HG03342 (cell line): ENCODE results near the gene SPATA2.

Source experiments
- ATAC-seq: cut with Tn5 transposase; IDR thresholded peaks from one replicate; pipeline ENCODE4 v1.9.1; 2021; ENCODE audit warnings: mild to moderate bottlenecking, moderate library complexity; ENCODE audit not compliant: unreplicated experiment

The SPATA2 gene

DNA sequence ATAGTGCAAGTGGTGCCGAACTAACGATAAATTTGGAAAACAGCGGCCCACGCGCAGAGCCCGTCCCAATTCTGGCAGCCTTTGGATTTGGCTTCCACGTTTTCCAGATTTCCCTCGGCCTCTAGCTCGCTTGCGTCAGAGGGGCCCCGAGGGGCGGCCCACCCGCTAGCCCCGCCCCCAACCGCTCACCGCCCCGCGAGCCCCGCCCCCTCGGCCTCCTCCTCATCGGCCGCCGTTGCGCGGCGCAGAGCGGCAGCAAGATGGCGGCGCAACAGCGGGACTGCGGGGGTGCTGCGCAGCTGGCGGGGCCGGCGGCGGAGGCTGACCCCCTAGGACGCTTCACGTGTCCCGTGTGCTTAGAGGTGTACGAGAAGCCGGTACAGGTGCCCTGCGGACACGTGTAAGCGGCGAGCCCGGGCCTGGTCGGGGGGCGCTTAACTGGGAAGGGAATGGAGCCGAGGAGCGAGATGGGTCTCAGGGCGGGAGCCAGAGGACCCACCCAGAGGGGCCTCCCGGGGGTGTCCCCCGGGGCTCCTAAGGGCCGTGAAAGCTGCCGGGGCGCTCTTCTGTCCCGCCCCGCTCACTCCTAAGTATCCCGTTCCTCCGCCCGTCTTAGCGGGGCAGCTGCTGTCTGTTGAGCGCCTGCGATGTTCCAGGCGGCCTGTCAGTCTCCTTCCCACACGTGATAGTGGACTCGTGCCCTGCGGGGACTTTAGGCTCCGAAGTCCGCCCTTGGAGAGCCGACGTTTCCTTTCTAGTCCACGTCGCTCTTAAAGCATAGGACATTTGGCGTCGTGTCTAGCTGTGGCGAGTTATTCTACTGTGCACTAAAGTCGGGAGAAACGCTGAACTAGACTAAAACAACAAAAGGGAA lies 21.1 kb upstream of the SPATA2 start, which contains the start of gene RNF114:
Gene RNF114 (plus strand): TSS at position 245 of the 874 bp plus-strand sequence. CDS start 16 bp downstream, at position 261.
- ATAC-seq: peak; percentile 61

DNA sequence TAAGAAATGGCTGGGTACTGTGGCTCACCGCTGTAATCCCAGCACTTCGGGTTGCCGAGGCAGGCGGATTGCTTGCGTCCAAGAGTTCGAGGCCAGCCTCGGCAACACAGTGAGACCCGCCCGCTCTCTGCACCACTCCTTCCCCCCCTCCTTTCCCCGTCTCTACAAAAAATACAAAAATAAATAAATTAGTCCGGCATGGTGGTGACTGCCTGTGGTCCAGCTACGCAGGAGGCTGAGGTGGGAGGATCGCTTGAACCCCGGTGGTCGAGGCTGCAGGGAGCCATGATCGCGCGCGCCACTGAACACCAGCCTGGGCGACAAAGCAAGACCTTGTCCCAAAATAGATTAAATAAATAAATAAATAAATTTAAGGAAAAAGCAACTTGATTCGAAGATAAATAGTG lies 20.4 kb upstream of the SPATA2 start:
- no peak for ATAC-seq

DNA sequence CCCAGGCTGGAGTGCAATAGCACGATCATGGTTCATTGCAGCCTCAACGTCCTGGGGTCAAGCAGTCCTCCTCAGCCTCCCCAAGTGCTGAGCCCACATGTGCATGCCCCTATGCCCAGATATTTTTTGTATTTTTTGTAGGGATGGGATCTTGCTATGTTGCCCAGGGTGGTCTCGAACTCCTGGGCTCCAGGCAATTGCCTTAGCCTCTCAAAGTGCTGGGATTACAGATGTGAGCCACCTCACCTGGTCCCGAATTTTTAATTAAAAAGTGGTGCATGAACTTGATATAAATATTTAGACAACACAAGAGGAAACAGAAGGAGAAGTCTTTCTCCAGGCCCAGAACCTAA lies 13.8 kb upstream of the SPATA2 start:
- ATAC-seq: no peak

DNA sequence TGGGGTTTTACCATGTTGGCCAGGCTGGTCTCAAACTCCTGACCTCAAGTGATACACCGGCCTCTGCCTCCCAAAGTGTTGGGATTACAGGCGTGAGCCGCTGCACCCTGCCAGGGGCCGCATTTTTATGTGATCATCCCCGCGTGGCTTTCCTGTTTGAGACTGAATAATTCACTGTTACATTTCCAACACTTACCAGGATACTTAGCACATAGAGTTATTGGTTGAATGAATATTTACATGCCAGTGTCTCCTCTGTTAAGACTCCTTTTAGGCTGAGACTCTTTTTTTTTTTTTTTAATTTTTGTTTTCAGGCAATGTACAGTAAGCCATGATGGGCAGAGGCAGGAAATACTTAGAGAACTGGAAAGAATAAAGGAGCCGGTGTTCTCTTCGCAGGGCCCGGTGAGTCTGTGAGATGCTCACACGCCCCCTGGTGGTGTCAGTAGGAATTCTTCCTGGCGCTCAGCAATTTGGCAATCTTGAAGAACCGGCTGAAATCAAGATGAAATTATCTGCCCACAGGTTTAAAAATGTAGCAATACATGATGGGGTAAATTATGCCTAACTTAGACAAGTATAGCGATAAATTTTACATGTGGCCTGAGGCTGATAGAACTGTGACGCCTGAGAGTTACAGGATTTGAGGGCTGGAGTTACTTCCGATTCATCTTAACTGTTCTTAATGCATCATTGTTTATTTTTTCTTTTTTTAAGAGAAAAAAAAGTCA lies 13.2 kb upstream of the SPATA2 start:
- ATAC-seq: no peak

DNA sequence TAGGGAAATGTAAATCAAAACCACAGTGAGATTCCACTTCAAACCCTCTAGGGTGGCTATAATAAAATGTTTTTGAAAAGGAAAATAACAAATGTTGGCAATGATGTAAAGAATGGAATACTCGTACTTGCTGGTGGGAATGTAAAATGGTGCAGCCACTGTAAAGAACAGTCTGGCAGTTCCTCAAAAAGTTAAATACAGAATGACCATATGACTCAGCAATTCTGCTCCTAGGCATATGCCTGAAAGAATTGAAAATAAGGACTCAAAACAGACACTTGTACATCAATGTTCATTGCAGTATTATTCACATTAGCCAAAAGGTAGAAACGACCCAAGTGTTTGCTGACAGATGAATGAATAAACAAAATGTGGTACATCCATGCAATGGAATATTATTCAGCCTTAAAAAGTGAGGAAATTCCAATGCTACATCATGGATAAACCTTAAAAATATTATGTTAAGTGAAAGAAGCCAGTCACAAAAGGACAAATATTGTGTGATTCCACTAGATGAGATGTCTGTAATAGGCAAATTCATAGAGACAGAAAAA lies 10.6 kb upstream of the SPATA2 start:
- no peak for ATAC-seq

DNA sequence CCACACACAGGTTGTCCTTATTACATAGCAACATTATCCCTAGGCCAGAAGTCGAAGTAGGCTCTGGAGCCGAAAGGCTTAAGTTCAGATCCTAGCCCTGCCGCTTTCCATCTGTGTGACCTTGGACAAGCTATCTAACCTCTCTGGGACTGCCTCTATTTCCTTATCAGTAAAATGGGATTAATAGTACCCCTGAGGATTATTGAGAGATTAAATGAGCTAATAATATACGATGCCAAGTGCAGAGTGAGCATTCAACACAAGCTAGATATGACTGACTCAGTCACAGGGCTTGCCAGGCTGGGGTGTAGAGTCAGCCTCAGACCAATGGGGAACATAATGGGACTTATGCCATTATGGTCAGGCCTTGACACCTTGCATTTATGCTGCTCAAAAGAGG lies 8.9 kb upstream of the SPATA2 start:
- ATAC-seq: no peak

DNA sequence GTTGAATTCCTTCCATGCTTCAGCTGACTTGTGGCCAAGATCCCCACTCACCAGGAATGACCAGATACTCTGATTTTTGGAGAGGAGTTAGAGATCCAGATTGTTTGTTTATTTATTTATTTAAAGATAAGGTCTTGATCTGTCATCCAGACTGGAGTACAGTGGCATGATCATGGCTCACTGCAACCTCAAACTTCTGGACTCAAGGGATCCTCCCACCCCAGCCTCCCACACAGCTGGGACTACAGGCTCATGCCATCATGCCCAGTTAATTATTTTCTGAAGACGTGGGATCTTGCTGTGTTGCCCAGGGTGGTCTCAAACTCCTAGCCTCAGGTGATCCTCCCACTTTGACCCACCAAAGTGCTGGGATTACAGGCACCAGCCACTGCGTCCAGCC lies 4.1 kb upstream of the SPATA2 start:
- ATAC-seq: no peak

DNA sequence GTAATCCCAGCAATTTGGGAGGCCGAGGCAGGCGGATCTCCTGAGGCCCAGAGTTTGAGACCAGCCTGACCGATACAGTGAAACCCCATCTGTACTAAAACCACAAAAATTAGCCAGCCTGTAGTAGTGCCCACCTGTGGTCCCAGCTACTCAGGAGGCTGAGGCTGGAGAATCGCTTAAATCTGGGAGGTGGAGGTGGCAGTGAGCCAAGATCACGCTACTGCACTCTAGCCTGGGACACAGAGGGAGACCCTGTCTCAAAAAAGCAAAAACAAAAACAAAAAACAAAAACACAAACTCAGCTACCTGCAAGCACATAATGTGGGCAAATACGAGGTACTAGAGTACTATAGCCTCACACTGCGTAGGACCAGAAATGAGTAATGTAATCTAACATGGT lies 3.7 kb upstream of the SPATA2 start:
- no peak for ATAC-seq

DNA sequence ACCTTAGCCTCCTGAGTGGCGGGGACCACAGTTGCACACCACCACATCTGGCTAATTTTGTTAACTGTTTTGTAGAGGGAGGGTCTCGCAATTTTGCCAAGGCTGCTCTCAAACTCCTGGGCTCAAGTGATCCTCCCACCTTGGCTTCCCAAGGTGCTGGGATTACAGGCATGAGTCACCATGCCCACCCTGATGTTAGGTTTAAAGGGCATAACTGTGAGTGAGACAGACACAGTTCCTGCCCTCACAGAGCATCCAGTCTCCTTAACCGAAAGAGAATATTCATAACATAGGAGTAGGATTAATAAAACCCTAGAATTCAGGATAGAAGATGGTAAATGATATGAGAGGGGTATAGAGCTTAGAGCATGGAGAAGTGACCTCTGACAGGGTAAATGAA lies 3.1 kb upstream of the SPATA2 start:
- no peak for ATAC-seq

DNA sequence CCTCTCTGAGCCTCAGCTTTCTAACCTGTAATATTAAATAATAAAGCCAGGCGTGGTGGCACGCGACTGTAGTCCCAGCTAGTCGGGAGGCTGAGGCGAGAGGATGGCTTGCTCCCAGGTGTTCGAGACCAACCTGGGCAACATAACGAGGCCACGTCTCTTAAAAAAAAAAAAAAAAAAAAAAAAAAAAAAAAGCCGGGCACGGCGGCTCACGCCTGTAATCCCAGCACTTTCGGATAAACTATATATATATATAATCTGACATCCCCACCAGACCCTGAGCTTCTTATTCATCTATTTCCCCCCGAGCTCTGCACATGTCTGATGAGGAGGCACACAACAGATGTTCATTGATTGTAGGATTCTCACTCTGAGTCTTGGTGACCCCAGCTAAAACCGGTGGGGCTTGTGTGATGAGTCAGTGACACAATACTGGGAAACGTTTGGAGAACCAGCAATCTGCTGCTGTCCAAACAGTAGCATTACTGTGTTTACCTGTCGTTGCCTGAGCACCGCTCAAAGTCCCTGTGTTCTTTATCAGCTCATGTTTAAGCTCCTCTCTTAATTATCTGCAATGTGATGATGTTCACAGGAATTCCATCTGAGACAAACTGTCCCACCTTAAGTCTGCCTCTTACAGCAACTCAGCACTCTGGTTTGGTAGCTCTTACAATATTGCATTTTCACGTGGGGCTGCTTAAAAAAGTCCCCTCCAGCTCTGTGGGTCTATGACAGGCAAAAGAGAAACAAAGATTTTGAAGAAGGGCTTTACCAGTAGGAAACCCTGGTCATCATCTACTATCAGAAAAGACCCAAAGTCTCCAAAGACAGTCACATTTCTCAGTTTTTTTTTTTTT lies 1.0 kb upstream of the SPATA2 start:
- no peak for ATAC-seq

DNA sequence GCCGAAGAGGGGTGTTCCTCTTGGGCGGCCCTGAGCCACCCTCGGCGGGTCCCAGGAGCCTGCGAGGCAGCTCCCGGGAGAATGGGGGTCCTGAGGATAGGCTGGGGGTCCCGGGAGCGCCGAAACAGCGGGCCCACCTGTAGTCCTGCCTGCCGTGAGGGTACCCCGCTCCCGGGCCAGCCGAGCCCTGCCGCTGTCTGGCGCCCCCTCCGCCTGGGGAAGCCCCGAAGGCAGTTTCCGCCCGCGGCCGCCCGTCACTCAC lies 280 bp downstream of the SPATA2 start:
- peak; percentile 34 for ATAC-seq

DNA sequence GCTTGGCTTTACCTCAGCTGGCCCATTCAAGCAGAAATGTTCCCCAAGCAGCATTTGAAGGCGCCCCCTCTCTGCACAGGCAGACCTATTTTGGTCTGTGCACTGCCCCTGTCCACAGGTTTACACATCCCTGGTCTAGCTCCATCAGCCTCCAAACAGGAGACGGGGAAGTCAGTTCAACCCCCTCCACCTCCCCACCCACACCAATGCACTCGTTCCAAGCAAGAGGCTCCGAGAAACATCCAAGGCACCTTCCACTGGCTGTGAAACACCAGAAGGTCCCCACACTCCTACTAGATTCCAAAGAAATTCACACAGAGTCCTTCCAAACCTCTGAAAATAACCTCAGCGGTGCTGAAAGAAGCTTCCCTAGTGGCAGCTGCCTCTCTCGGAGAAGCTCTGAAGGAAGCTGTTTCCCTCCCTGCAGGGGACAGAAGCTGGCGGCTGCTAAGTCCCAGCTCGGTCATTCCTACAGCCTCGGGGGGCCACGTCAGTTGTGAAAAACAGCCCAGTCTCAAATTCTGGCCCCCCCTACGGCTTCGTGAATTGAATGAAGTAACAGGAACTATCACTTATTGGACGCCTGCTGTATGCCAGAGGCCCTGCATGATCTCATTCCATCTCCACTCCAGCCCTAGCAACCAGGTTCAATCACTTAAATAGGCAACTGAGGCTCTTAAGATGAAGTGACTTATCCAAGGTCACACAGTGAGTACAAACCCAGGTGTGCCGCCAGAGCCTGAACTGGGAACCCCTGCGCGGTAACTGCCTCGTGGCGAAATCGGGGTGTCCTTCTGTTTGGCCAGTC lies 815 bp downstream of the SPATA2 start:
- ATAC-seq: peak; percentile 4

DNA sequence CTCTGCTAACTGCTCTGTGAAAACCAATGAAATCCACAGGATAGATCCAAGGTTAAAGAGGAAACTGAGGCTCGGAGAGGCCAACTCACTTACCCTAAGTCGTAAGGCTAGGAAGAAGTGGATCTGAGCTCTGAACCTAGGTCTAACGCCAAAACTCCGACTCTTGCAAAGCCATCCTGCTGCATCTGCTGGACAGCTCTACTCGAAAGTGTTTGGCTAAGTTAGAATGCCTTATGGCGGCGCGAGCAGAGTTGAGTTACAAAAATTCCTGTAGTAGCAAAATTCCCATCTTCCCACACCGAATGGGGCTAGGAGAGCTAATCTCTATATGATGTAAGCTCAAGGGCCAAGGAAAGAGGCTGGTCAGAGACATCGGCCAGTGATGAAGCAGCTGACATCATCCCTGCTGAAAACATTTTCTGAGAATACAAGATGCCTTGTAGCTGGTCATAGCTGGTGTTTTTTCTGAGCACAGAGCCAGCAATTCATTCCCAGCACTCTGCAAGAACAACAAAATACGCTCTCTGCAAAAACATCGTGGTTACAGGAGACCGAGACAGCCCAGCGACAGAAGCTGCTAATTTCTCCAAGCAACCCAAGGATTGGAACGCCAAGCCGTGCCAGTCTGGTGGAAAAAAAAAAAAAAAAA lies 1.8 kb downstream of the SPATA2 start:
- no peak for ATAC-seq

DNA sequence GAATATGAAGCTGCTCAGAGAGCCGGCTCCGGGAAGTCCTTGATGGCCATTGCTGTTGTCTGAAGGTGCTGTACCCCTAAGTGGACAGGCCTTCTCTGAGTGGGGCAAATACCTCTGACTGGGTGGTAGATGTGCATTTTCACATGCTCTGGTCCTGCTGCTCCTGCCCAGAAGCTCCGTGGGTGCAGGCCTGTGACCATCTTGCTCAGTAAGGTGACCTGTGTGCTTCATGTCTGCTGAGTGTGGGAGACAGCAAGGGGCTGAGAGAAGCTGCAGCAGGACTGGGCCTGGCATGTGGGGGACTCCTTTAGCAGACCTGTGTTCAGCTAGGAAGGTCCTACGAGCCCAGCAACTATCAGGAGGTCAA lies 5.0 kb downstream of the SPATA2 start:
- no peak for ATAC-seq

DNA sequence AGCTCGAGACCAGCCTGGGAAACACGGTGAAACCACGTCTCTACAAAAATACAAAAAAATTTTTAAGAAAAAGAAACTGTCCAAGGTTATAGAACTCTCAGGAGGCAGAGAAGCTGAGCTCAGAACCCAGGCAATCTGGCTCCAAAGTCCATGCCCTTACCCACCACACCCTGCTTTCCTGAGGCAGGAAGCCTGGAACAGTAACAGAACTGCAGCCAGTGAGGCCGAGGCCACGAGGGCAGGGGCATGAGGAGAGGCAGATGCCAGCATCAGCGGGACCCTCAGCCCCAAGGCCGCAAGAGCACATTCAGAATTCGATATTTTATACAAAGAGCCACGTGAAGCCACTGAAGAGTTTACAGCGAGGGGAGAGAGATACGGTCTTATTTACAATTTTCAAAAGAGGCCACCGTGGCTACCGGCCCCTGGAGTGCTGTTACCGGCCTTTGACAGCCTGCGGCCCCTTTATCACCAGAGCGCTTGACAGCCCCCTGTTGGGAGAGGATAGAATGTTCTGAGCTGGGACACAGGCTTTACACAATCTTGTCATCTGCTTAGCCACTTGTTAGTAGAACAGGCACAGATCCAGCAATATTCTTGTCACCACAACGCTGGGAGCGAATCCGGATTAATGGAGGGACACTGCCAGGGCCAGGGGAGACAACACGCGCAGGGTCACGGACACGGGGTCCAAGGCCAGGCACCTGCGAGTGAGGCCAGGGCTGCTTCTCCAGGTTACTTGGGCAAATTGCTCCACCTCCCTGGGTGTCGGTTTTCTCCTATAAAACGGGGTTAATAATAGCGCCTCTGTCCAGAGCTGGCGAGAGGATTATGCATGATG lies 5.6 kb downstream of the SPATA2 start:
- no peak for ATAC-seq

DNA sequence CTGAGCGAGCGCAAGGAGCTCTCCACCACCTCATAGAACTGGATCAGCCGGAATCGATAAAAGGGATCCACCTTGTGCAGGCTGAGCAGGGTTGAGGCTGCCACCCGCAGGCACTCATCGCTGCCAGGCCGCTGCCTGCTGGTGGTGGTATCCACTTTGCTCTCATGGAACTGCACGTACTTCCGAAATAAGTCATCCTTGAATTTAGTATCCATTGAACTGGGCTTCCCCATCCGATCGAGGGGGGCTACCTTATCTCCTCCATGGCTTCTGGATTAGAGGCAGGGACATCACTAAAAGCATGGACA lies 7.1 kb downstream of the SPATA2 start:
- ATAC-seq: no peak

DNA sequence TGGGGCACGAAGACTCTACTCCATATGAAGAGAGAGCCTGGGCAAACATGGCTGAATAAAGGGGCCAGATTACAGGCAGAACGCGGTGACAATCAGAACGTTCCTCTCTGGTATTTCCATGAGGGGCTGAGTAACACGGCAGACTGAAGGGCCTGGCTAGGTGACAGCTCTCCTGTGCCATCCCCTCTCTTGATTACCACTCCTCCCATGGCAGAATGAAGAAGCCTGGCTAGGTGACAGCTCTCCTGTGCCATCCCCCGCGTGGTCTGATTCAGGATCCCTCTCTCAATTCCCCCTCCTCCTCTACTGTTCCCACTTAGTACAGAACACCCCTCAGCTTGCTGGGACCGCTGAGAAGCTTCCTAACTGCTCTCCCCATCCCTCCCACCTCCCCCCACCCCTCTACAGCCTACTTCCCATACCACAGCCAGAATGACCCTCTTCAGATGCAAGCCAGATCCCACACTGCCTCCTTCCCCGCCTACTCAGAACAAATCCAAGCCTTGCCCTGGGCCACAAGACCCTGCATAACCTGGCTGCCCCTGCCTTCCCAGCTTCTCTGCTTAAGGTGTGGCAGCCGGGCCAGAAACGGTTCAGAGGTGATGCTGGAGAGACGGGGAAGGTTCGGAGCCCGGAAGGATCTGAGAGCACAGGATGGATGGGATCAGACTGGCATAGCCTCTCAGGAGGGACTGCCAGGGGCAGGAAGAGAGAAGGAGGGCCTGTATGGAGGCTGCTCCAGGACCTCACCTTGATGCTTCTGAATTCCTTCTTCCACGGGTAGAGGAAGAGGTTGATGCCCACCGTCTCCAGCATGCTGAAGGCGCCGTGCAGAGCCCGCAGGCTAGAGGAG lies 7.7 kb downstream of the SPATA2 start:
- no peak for ATAC-seq

DNA sequence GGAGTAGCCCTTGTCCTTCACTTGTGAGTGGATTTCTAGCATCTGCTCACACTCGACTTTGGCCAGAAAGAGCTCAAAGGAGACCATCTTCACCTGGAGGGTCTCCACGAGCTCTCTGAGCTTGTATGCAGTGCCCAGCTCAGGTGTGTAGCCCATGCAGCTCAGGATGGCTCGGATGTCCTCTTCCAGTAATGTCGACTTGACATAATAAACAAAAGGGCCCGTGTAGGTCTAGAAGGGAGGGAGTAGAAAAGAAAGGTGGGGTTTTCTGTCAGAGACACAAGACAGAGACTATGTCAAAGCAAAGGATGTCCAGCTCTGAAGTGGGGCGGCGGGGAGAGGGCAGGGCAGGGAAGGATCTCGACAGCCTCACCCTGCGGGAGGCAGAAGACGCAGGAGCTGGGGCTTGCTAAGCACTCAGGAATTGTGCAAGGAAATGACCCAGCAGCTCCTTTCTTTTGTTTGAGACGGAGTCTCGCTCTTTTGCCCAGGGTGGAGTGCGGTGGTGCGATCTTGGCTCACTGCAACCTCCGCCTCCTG lies 8.6 kb downstream of the SPATA2 start:
- no peak for ATAC-seq
